Jurkat, Clone E6-1 (cell line): ENCODE results near the gene AJAP1.

Source experiments
- DNase-seq: peaks from one replicate; pipeline ENCODE4 v3.0.0-alpha.2; 2011; ENCODE audit warnings: low read depth, low spot score
- H3K4me3 ChIP-seq: 2 replicates; pipeline ENCODE4 v1.5.1; 2011; ENCODE audit warnings: mild to moderate bottlenecking, low read length, control low read depth, moderate library complexity

AJAP1 gene

GRCh38 chr1:4627353-4627752 is 27.1 kb upstream of the AJAP1 start:
- DNase-seq: no peak
- H3K4me3 ChIP-seq: no peak overlapping the region

DNA sequence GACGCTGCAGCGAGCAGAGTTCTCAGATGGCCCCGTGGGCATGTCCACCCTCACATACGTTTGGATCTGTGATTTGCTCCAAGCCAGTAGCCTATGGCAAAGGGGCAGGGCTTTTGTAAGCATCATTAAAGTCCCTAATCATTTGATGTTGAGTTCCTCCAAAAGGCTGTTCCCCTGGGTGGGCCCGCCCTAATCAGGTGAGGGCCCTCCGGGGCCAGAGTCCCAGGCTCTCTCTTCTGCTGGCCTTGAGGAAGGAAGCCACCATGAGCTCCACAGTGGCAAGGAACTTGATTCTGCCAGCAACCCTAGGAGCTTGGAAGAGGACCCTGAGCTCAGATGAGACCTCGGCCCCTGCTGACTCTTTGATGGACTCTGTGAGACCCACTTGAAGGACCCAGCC is 25.4 kb upstream of the AJAP1 start:
- no peak overlapping the region for H3K4me3 ChIP-seq

GRCh38 chr1:4630561-4630960 is 23.8 kb upstream of the AJAP1 start:
- DNase-seq: no peak
- H3K4me3 ChIP-seq: no peak overlapping the region

More for the DNA sequence above, 25.4 kb upstream of the AJAP1 start:
- DNase-seq: no peak

DNA sequence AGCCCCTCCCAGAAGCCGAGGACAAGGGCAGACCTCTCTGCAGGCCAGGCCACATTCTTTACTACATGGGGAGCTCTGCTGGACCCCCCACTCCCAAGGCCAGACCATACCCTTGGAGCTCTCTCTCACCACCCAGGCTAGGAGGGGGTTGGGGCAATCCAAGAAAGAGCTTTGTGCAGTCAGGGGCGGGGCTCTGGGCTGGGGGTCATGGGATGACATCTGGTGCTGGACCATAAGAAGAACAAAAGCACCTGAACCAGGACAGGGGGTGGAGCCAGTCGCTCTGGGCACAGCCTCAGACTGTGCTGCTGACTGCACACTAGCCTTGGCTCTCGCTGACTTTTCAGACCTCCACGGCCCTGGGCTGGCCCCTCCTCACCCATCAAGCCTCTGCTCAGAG is 23.1 kb upstream of the AJAP1 start:
- H3K4me3 ChIP-seq: no peak overlapping the region
- no peak for DNase-seq

- DNase-seq: no peak
Observed at GRCh38 chr1:4633346-4633745, 21.1 kb upstream of the AJAP1 start.

DNA sequence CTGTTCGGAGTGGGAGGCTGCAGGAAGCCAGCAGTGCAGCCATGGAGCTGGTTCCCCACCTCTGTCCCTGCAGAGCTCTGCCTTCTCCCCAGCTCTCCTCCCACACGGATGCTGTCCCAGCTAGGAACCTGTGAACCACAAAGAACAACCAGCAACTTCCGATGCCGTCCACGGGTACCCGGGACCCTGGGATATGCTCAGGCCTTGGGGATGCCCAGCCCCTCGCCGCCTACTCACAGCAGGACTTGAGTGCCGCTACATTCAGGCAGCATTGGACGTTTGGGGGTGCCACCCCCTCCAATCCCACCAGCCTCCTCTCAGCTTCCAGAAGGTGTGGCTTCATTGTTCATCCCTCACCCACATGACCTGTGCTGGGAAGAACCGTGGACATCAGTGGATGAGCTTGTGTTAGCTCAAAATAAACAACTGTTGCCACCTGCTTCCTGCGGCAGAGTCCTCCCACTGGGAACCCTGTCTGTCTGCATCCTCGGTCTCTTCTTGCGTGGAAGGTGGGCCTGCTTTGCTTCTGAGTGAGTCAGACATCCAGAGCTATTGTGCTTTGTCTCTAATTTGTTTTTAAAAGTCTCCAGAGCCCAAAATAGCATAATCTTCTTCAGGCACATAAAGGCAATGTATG is 20.1 kb upstream of the AJAP1 start:
- no peak for DNase-seq

More at GRCh38 chr1:4633346-4633745, 21.1 kb upstream of the AJAP1 start:
- H3K4me3 ChIP-seq: no peak overlapping the region

DNA sequence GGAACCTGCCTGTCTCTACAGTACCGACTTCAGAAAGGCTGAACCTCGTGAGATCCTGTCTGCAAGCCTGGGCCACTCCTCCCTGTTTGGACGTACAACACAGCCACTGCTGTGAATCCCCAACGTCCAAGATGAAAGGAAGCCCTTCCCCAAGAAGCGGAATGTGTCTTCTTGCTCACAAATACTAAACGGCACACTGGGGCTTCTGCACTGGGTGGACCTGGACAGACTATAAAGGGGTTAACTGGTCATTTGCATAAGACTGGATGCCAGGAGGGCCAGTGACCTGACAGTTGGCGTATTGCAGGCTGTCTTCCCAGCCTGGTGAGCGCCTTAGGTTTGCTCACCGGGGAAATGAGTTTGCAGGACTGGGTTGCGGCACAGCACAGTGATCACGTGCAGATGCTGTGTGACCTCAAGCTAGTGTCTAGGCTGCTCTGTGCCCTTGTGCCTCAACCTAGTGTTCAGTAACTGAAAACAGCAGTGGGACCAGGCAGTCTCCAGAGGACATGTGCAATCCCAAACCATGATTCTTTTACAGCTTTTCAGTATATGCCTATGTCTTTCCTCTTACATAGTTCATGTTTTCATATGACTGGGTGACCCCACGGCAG is 19.5 kb upstream of the AJAP1 start:
- DNase-seq: no peak

More for the DNA sequence above, 20.1 kb upstream of the AJAP1 start:
- H3K4me3 ChIP-seq: no peak overlapping the region

DNA sequence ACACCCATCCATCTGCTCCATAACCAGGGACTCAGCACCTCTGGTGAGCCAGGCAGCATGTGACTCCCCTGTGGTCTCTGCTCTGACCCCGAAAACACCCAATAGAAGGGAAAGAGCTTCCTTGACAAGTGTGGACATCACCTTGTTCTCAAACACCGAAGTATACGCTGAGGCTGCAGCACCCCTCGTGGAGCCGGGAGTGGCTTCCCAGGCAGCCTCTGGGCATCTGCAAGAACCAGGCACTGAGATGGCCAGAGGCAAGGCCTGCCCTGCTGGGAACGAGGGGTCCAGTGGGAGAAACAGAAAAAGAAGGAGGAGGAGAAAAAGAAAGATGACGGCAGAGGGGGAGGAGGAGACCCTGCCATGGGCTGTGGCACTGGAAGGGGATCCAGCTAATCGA is 18.2 kb upstream of the AJAP1 start:
- DNase-seq: no peak

More for the DNA sequence above, 19.5 kb upstream of the AJAP1 start:
- H3K4me3 ChIP-seq: no peak overlapping the region

DNA sequence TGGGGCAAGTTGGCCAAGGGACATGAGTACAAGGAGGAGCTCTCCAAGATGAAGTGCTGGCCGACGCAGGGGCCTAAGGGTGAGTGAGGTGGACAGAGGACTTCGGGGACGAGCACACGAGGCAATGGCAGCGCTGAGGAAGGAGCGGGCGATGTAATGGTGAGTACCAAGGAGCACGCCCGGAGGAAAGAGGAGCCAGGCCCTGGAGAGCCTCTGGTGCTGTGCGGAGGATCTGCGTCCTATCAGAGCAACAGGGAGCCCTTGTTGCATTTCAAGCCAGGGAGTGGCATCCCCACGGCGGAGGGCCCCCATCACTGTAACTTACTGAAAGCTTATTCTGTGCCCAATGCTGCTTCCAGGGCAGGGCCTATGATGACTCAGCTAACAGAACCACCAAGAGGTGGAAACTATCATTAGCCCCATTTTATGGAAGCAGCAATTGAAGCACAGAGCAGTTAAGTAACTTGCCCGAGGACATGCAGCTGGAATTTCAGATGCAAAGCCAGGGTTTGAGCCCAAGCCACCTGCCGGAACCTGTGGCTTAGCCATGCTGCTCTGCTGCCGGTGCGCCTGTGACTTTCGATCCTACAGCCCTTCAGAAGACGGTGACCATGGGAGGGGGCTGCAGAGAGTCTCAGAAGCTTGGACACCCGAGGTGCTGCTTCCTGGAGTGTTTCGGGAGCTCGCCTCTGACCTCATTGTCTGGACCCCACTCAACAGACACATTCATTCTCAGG is 17.6 kb upstream of the AJAP1 start:
- no peak overlapping the region for H3K4me3 ChIP-seq
- no peak for DNase-seq

More for the DNA sequence above, 18.2 kb upstream of the AJAP1 start:
- no peak overlapping the region for H3K4me3 ChIP-seq

GRCh38 chr1:4637616-4638344 is 16.6 kb upstream of the AJAP1 start:
- H3K4me3 ChIP-seq: no peak overlapping the region
- no peak for DNase-seq

- H3K4me3 ChIP-seq: no peak overlapping the region
- DNase-seq: no peak
Observed at GRCh38 chr1:4638345-4638729, 16.1 kb upstream of the AJAP1 start.

DNA sequence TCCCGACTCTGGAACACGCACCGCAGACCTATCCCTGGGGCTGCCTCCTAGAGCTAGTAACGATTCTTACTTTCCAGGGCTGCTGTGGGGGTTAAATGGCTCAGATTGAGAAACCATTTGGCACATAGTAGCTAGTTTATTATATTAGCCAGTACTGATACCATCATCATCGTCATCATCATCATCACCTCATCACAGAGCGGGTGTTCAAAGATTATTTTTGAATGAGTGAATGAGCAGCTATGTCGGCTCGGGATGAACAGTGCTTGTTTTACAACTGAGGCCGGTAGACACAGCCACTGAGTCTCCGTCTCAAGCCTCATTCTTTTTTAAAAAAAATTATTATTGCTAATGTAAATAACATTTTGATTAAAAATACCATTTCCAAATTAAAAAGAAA is 13.5 kb upstream of the AJAP1 start:
- no peak overlapping the region for H3K4me3 ChIP-seq
- no peak for DNase-seq

DNA sequence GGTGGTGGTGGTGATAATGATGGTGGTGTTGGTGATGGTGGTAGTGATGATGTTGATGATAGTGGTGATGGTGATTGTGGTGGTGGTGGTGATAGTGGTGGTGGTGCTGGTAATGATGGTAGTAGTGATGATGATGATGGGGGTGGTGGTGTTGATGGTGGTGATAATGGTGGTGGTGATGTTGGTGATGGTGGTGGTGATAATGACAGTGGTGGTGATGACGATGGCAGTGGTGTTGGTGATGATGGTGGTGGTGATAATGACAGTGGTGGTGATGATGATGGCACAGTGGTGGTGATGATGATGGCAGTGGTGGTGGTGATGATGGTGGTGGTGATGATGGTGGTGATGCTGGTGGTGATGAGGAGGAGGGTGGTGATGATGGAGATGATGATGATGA is 7.0 kb upstream of the AJAP1 start:
- DNase-seq: no peak
- H3K4me3 ChIP-seq: no peak overlapping the region

DNA sequence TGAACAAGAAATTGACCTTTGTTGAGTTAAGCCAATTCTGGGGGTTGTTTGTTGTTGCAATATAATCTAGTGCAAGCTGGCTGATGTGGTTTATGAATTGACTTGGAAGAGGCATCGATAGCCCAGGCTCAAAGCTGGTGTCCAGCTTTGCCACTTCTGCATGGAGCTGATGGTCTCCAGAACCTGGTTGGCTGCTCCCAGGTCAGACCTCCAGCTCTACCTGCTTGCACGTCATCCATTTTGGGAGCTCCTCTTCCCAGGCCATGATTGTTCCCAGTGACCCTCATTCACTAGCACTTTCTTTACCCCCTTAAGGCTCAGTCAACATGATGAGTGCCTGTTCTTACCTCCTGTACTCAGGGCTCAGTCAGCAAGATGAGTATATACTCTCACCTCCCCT is 5.8 kb upstream of the AJAP1 start:
- H3K4me3 ChIP-seq: no peak overlapping the region
- no peak for DNase-seq

DNA sequence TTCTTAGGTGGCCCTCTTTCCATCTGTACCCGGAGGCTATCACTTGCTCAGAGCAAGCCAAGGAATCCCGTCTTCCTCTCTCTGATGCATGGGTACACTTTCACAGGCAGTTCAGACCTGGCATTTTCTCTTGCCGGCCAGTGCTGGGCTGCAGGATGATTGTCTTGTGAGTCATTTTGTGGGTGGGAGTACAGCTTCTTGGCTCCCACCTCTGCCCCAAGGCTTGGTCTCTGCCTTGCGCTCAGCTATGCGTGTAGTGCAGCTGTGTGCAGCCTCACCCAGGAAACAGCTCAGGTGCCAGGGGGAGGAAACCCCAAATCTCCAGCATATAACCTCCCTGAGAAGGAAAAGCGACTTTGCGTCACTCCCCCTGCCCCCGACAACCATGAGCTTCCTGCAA is 3.9 kb upstream of the AJAP1 start:
- no peak overlapping the region for H3K4me3 ChIP-seq
- no peak for DNase-seq

DNA sequence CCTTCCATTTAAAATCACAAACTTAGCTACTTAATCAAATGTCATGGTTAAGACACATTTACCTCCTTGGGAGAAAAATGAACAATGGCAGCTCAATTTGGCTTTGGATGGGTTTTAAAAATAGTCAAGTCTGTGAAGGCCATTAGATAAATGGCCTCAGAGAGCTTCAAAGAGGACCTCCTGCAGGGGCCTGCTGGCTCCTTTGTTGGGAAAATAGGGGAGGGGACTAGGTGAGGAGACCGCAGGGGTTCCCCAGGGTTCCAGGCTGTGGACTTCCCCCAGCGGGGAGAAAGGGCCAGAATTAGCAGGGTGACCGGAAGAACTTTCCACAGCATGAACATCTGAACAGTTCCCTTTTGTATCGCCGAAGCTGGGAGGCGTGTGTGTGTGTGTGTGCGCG is 3.4 kb upstream of the AJAP1 start:
- DNase-seq: no peak
- H3K4me3 ChIP-seq: no peak overlapping the region

- no peak overlapping the region for H3K4me3 ChIP-seq
- no peak for DNase-seq
Observed at GRCh38 chr1:4652631-4653327, 1.6 kb upstream of the AJAP1 start.

- H3K4me3 ChIP-seq: no peak overlapping the region
- no peak for DNase-seq
Observed at GRCh38 chr1:4653328-4653660, 1.1 kb upstream of the AJAP1 start.
